IPS DF 4.7 (cell line): Measurements from ENCODE around the gene PRRC2A.
"Not testable (repeated sequence)": the region's sequence is repeated elsewhere in the genome, so short reads cannot be mapped to it uniquely, and the experiment has no call there.

ENCODE experiments used
- DNase-seq: peaks from one replicate; pipeline ENCODE4 v3.0.0-alpha.2; 2013; ENCODE audit warnings: low spot score; ENCODE audit errors: extremely low read depth

PRRC2A gene

GRCh38 chr6:31585491-31585890, 35.0 kb upstream of the PRRC2A start:
- no peak for DNase-seq

- DNase-seq = no peak
Observed at GRCh38 chr6:31586008-31586407, 34.5 kb upstream of the PRRC2A start, which contains the start of gene LST1. LST1 (plus strand) TSS chr6:31586277; CDS start chr6:31587300, 1,023 bp downstream.

DNA sequence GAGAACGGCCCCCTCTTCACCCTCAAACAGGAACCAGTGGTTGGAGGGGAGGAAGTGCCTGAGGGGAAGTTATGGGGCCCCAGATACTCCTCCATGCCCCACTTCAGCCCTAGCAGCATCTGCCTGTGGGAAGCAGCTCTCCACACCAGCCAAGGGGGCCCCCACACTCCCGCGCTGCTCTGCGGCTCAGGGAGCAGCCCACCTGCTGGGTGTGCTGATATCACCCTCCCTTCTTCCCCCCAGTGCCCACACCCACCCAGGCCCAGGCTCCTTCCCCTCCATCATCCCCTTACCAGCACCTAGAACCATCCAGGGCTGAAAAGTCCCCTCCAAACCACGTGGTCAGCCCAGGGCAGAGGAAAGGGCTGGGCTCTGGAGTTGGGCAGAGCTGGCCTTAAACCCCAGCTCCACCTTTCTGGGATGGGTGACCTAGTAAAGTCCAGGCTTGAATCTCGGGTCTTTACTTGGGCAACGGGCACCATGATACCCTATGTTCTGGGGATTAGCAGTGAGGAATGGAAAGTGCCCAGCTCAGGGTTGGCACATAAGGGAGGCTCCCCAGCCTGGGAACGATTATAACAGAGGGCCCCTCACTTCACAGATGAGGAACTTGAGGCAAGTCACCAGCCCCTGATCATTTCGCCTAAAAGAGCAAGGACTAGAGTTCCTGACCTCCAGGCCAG, 33.8 kb upstream of the PRRC2A start:
- no peak for DNase-seq

DNA sequence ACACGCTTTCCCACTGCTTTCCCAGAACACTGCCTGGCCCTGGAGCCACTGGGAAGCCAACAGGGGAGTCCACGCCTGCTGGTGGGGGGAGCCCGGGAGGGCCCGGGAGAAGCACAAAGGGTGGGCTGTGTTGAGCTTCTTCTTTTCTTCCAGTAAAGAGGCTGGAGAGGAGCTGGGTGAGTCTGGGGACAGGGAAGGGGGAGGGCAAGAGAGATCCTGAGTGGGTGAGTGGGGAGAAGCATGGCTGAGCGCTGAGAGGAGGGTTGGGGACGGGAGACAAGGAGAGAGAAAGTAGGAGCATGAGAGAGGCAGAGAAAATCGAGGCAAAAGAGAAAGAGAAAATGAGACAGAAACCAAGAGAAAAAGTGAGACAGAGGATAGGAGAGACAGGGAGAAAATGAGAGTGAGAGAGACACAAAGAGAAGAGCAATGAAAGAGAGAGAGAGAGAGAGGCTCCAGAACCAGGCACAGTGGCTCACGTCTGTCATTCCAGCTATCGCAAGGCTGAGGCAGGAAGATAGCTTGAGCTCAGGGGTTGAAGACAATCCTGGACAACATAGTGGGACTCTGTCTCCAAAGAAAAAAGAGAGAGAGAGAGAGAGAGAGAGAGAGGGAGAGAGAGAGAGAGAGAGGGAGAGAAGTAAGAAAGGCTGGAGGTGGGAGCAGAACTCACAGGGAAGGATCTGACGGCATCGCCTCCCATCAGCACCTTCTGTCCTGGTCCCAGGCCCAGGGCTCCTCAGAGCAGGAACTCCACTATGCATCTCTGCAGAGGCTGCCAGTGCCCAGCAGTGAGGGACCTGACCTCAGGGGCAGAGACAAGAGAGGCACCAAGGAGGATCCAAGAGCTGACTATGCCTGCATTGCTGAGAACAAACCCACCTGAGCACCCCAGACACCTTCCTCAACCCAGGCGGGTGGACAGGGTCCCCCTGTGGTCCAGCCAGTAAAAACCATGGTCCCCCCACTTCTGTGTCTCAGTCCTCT, 32.4 kb upstream of the PRRC2A start:
- DNase-seq = no peak

GRCh38 chr6:31588871-31589650, 31.5 kb upstream of the PRRC2A start:
- no peak for DNase-seq

- DNase-seq = not testable (repeated sequence)
Observed at GRCh38 chr6:31590691-31591090, 29.8 kb upstream of the PRRC2A start.

DNA sequence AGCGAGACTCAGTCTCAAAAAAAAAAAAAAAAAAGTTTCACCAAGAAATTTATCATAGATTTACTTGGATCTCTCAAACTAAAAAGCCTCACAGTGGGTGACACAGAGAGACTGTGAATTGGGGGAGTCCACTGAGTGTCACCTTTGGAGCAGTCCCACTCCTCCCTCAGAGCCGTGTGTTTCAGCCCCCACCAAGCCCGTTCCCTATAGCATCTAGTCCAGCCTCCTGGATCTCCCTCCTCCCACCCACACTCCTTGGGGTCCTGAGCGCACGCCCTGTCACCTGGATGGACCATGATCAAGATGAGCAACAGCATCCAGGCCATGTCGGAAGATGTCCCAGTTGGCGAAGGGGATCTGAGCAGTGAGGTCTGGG, 28.1 kb upstream of the PRRC2A start:
- no peak for DNase-seq

GRCh38 chr6:31597006-31597405, 23.5 kb upstream of the PRRC2A start:
- DNase-seq = no peak

DNA sequence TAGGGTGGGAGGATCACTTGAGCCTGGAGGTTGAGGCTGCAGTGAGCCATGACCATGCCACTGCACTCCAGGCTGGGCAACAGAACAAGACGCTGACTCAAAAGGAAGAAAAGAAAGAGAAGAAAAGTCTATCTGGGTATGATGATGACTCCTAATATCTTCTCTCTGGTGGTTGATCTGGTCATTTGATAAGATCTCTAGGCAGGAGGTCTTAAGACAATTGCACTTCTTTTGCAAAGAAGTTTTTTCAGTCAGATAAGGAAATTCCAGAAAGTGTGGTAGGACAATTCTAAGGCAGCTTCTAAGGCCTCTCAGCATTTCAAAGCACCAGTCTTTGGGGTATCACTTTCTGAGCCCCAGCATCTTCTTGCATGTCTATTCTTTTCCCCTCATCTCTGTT, 13.2 kb upstream of the PRRC2A start:
- no peak for DNase-seq

GRCh38 chr6:31609519-31610406, 10.8 kb upstream of the PRRC2A start:
- no peak for DNase-seq

- no peak for DNase-seq
Observed at GRCh38 chr6:31610968-31611367, 9.5 kb upstream of the PRRC2A start.

DNA sequence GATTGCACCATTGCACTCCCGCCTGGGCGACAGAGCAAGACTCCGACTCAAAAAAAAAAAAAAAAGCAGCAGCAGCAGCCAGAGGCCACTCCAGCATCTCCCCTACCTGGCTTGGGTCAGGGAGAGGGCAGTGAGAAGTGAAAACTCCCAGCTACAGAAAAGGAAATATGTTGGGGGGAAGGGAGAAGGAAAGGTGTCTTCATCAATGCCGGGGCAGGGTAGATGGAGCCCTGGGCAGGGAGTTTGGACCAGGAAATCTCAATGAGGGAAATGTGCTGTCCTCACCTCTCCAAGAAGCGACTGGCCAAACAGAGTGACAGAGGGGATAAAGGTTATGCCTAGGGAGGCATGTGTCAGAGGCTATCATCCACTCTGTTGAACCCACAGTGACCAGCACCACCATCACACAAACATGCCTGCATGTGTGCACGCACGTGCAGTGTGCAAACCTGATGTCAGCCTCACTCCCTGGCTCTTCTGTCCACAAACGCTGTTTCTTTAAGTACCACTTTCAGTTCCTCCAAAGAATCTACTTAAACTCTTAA, 6.4 kb upstream of the PRRC2A start:
- DNase-seq = no peak

- no peak for DNase-seq
Observed at GRCh38 chr6:31614684-31615578, 5.6 kb upstream of the PRRC2A start, which contains the start of gene AIF1. AIF1 (plus strand) TSS chr6:31615234; CDS start chr6:31615330, 96 bp downstream.

GRCh38 chr6:31615748-31616147, 4.8 kb upstream of the PRRC2A start:
- no peak for DNase-seq

DNA sequence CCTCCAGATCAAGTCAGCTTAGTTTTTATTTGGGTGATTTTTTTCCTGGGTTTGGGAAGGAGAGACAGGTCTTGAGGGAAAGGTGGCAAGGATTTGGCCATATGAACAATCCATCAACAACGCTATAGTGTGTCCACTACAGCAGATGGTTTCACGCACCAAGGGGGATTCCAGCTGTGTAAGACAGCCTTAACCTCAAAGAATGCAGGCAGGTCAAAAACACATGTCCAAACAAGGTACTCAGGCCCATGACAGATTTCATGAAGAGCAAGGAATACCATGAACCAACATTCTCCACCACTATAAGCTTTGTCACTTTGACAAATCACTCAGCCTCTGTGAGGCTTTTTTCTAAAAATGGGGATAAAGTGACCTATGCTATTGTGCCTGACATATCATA, 3.5 kb upstream of the PRRC2A start:
- no peak for DNase-seq

GRCh38 chr6:31619805-31620585, 520 bp upstream of the PRRC2A start:
- peak; percentile 92 for DNase-seq

GRCh38 chr6:31621320-31621939, 915 bp downstream of the PRRC2A start:
- no peak for DNase-seq

GRCh38 chr6:31621991-31622390, 1.5 kb downstream of the PRRC2A start:
- DNase-seq = no peak
